OCI-LY1 (cell line): ENCODE results near the gene RAX2.

Experiments used
- EZH2 ChIP-seq: fragments of 200-600 bp; sonication (generic), shearing (Covaris generic); IDR thresholded peaks from 2 replicates; pipeline ENCODE4 v1.8.0; 2017; ENCODE audit warnings: borderline replicate concordance, mixed run types, mild to moderate bottlenecking, antibody characterized with exemption, low read length, moderate library complexity, mixed read lengths
- TF ChIP-seq, protein P1 (sequence below): fragments of 200-600 bp; sonication (generic), shearing (Covaris generic); IDR thresholded peaks from 2 replicates; pipeline ENCODE4 v1.5.1; 2017; ENCODE audit warnings: mild to moderate bottlenecking, antibody characterized with exemption, low read length, moderate library complexity, mixed read lengths

DNA sequence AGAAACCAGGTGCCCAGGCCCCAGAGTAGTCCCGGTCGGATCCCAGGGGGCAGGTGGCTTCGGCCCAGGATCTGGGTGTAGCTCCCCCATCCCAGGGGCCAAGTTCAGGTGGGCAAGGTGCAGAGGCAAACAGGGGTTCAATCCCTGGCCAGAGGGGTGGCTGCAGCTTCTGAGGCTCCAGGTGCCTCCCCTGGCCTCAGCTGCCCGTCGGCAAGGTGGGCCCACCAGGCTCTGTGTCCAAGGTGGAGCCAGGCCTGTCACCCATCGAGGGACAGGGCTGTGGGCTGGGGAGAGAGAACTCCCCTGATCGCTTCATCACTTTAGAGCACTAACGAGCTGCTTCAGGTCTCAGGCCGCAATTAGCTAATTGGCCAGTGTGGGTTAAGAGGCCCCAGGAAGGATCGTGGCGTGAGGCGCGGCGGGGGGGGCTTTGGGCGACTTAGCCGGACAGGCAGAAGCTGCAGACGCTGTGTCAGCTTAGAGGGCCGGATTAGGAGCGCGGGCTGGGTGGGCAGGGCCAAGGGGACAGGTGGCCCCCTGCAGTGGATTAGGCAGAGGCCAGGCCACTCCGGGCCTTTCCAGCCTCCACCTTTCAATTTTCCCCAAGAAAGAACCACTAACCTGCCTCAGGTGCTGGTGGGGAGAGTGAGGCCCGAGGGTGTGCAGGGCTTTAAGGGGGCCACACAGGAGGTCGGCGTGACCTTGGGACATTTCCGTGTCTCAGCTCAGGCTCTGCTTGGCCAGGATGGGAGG lies 2.8 kb upstream of the RAX2 start:
- TF ChIP-seq, protein P1, sequence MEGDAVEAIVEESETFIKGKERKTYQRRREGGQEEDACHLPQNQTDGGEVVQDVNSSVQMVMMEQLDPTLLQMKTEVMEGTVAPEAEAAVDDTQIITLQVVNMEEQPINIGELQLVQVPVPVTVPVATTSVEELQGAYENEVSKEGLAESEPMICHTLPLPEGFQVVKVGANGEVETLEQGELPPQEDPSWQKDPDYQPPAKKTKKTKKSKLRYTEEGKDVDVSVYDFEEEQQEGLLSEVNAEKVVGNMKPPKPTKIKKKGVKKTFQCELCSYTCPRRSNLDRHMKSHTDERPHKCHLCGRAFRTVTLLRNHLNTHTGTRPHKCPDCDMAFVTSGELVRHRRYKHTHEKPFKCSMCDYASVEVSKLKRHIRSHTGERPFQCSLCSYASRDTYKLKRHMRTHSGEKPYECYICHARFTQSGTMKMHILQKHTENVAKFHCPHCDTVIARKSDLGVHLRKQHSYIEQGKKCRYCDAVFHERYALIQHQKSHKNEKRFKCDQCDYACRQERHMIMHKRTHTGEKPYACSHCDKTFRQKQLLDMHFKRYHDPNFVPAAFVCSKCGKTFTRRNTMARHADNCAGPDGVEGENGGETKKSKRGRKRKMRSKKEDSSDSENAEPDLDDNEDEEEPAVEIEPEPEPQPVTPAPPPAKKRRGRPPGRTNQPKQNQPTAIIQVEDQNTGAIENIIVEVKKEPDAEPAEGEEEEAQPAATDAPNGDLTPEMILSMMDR, result no peak
- TF ChIP-seq EZH2, result no peak
